SK-N-SH (cell line): Measurements from ENCODE around the gene ZNF532. TPM values are rescaled to one million over a fixed set of nuclear protein-coding genes. Genes with fewer than 3 reads are reported as not detected.

ENCODE experiments used
- CTCF ChIA-PET: fragments of 300-600, 350-600 bp; formaldehyde crosslinking; extraction: SDS; loops from one replicate; lab custom pipeline; 2021; lab: Yijun Ruan, JAX
- POLR2A ChIA-PET: fragments of 350-600 bp; sonication (Branson Sonifier 250); formaldehyde crosslinking; extraction: SDS; loops from one replicate; lab custom pipeline; 2020; ENCODE audit warnings: antibody characterized with exemption, inconsistent platforms; lab: Yijun Ruan, JAX
- DNase-seq: peaks from one replicate; pipeline ENCODE4 v3.0.0; 2012
- H2AFZ ChIP-seq: fragments of 200-600 bp; sonication (generic); 2 replicates; pipeline ENCODE4 v1.8.1; 2016; ENCODE audit warnings: antibody characterized with exemption, mild to moderate bottlenecking, low read depth
- H3F3A ChIP-seq: fragments of 200-600 bp; sonication (generic); replicated peaks from 2 replicates; pipeline ENCODE3; 2016; ENCODE audit warnings: antibody characterized with exemption, mild to moderate bottlenecking; ENCODE audit not compliant: insufficient read depth
- H3K27ac ChIP-seq, 2 experiments: fragments of 200-500 bp in 1 of 2; fragments of 200-600 bp in 1 of 2; sonication (Bioruptor generic) in 1 of 2; sonication (generic), shearing (Covaris generic) in 1 of 2; 2 replicates each; pipeline versions ENCODE4 v1.5.1 to v1.6.1; 2014 to 2016; ENCODE audit warnings: low read depth in 2 of 2, inconsistent platforms in 1 of 2, low read length in 1 of 2, mild to moderate bottlenecking in 1 of 2, mixed read lengths in 1 of 2
- H3K27me3 ChIP-seq: fragments of 200-600 bp; sonication (generic), shearing (Covaris generic); 2 replicates; pipeline ENCODE4 v1.6.1; 2016; ENCODE audit warnings: mixed run types; ENCODE audit not compliant: insufficient read depth
- H3K36me3 ChIP-seq, 2 experiments: fragments of 200-500 bp in 1 of 2; fragments of 200-600 bp in 1 of 2; sonication (Bioruptor generic) in 1 of 2; sonication (generic) in 1 of 2; replicated peaks in 1 of 2; 2 replicates each; pipeline versions ENCODE3 to v1.5.1; 2014 to 2016; ENCODE audit warnings: low read length in 1 of 2, mild to moderate bottlenecking in 1 of 2; ENCODE audit not compliant: insufficient read depth in 2 of 2, control insufficient read depth in 1 of 2
- H3K4me1 ChIP-seq, 2 experiments: fragments of 200-500 bp in 1 of 2; fragments of 200-600 bp in 1 of 2; sonication (Bioruptor generic) in 1 of 2; sonication (generic), shearing (Covaris generic) in 1 of 2; 2 replicates each; pipeline versions ENCODE4 v1.5.1 to v1.6.1; 2014 to 2016; ENCODE audit warnings: low read depth in 1 of 2, low read length in 1 of 2, mixed run types in 1 of 2; ENCODE audit not compliant: insufficient read depth in 2 of 2, control insufficient read depth in 1 of 2
- H3K4me2 ChIP-seq: fragments of 200-600 bp; sonication (generic), shearing (Covaris generic); 2 replicates; pipeline ENCODE4 v1.6.1; 2017; ENCODE audit warnings: mixed run types
- H3K4me3 ChIP-seq, 2 experiments: fragments of 200-500 bp in 1 of 2; fragments of 200-600 bp in 1 of 2; sonication (Bioruptor generic) in 1 of 2; sonication (generic), shearing (Covaris generic) in 1 of 2; 2 replicates each; pipeline versions ENCODE4 v1.5.1 to v1.8.1; 2014 to 2016; ENCODE audit warnings: low read depth in 2 of 2, inconsistent platforms in 1 of 2, low read length in 1 of 2, mild to moderate bottlenecking in 1 of 2, mixed read lengths in 1 of 2, moderate library complexity in 1 of 2
- H3K79me2 ChIP-seq: fragments of 200-600 bp; sonication (generic); 2 replicates; pipeline ENCODE4 v1.8.1; 2017; ENCODE audit warnings: mild to moderate bottlenecking; ENCODE audit not compliant: insufficient read depth
- H3K9ac ChIP-seq: fragments of 200-600 bp; sonication (generic); 2 replicates; pipeline ENCODE4 v1.6.1; 2017; ENCODE audit warnings: mixed run types
- H3K9me2 ChIP-seq: fragments of 200-600 bp; sonication (generic); 2 replicates; pipeline ENCODE4 v1.6.1; 2017; ENCODE audit warnings: mixed run types
- H3K9me3 ChIP-seq: fragments of 200-600 bp; sonication (generic); 2 replicates; pipeline ENCODE4 v1.6.1; 2017; ENCODE audit warnings: mixed run types, mild to moderate bottlenecking, moderate library complexity
- H4K20me1 ChIP-seq: fragments of 200-600 bp; sonication (generic); 2 replicates; pipeline ENCODE4 v1.6.1; 2017; ENCODE audit warnings: mild to moderate bottlenecking, mixed run types; ENCODE audit not compliant: insufficient read depth
- CHD2 ChIP-seq: fragments of 150-350 bp; IDR thresholded peaks from 2 replicates; pipeline ENCODE4 v1.6.1; 2018; ENCODE audit warnings: low read length; ENCODE audit not compliant: partially characterized antibody
- EZH2phosphoT487 ChIP-seq: fragments of 200-600 bp; sonication (generic); IDR thresholded peaks from 2 replicates; pipeline ENCODE4 v1.6.1; 2017; ENCODE audit warnings: low read depth, mixed run types, mild to moderate bottlenecking, antibody characterized with exemption, moderate library complexity, borderline replicate concordance
- FOSL2 ChIP-seq: IDR thresholded peaks from 2 replicates; pipeline ENCODE4 v1.4.0; 2012; ENCODE audit warnings: low read depth, mild to moderate bottlenecking, moderate library complexity, borderline replicate concordance
- FOXM1 ChIP-seq: IDR thresholded peaks from 2 replicates; pipeline ENCODE4 v1.4.0; 2012; ENCODE audit warnings: low read depth, mild to moderate bottlenecking
- JUND ChIP-seq: IDR thresholded peaks from 2 replicates; pipeline ENCODE4 v1.4.0; 2012
- MEF2A ChIP-seq: IDR thresholded peaks from 2 replicates; pipeline ENCODE4 v1.4.0; 2012; ENCODE audit warnings: low read depth, borderline replicate concordance
- MXI1 ChIP-seq: IDR thresholded peaks from 2 replicates; pipeline ENCODE4 v1.6.1; 2012; ENCODE audit warnings: mild to moderate bottlenecking, low read depth, low read length, improper control_type of control experiment
- NFIC ChIP-seq: IDR thresholded peaks from 2 replicates; pipeline ENCODE4 v1.4.0; 2012; ENCODE audit warnings: borderline replicate concordance
- NRF1 ChIP-seq: IDR thresholded peaks from 2 replicates; pipeline ENCODE4 v1.6.1; 2012; ENCODE audit warnings: low read depth, mild to moderate bottlenecking, low read length
- POLR2AphosphoS5 ChIP-seq: IDR thresholded peaks from 2 replicates; pipeline ENCODE4 v1.6.1; 2012; ENCODE audit warnings: low read depth, low read length
- RCOR1 ChIP-seq: fragments of 150-350 bp; IDR thresholded peaks from 2 replicates; pipeline ENCODE4 v1.6.1; 2017; ENCODE audit warnings: antibody characterized with exemption, low read length
- REST ChIP-seq: IDR thresholded peaks from 2 replicates; pipeline ENCODE4 v1.6.1; 2012; ENCODE audit warnings: mild to moderate bottlenecking, low read depth, low read length, moderate library complexity
- RFX5 ChIP-seq: IDR thresholded peaks from 2 replicates; pipeline ENCODE4 v1.6.1; 2012; ENCODE audit warnings: mild to moderate bottlenecking, improper control_type of control experiment, low read length
- SIN3A ChIP-seq: IDR thresholded peaks from 2 replicates; pipeline ENCODE4 v1.6.1; 2012; ENCODE audit warnings: low read depth, mild to moderate bottlenecking, low read length, moderate library complexity, borderline replicate concordance
- TEAD4 ChIP-seq: IDR thresholded peaks from 2 replicates; pipeline ENCODE4 v1.4.0; 2012; ENCODE audit warnings: mild to moderate bottlenecking, borderline replicate concordance; ENCODE audit not compliant: insufficient read depth
- ZBTB33 ChIP-seq: IDR thresholded peaks from 2 replicates; pipeline ENCODE4 v1.4.0; 2012; ENCODE audit warnings: low read depth, borderline replicate concordance
- whole genome bisulfite sequencing: methylation state at CpG from one replicate; pipeline ENCODE4 v1.1.6; 2017; ENCODE audit warnings: low lambda C conversion rate; 5-methylcytosine and 5-hydroxymethylcytosine counted together
- polyA plus RNA-seq, 3 experiments: library from polyadenylated mRNA; depleted of rRNA; stranded (reverse); fragments of >200 nt; gene quantifications; 2 replicates each; pipeline ENCODE4 v1.2.3, GENCODE V29; 2012
- TF ChIP-seq, protein P1 (sequence below): IDR thresholded peaks from 2 replicates; pipeline ENCODE4; 2012
- TF ChIP-seq, protein P2 (sequence below): fragments of 150-350 bp; IDR thresholded peaks from 2 replicates; pipeline ENCODE4 v1.6.1; 2017; ENCODE audit warnings: antibody characterized with exemption, low read length, low read depth, borderline replicate concordance

The ZNF532 gene
- polyA plus RNA-seq, 1 of the 3 experiments (the other 2 are of a cell fraction), result 34.7 TPM

DNA sequence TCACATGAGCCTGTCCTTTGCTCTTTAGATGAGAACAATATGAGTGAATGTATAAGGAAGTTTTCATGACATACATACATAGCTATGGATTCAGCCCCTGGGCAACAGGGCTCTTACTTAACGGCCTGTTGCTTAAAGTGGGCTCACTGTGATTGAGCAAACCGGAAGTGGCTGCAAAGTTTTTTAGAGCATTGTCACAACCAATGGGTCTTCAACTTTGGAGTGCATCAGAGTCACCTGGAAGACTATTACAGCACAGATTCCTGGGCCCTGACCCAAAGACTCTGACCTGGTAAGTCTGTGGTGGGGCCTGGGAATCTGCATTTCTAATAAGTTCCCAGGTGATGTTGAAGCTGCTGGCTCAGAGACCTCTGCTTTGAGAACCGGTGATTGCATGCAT is 168.7 kb downstream of the ZNF532 start:
- Histone ChIP-seq H3F3A (no peaks in the 10 kb centered on the region), H3K9me3 (no peaks in the 10 kb centered on the region), H3K4me2 (no peak overlapping the region), H3K4me3 (no peak overlapping the region), H3K4me1 (no peaks in the 10 kb centered on the region), H3K27ac (no peak overlapping the region), H4K20me1 (no peaks in the 10 kb centered on the region), H3K79me2 (no peaks in the 10 kb centered on the region), H3K9ac (no peak overlapping the region), H3K9me2 (no peaks in the 10 kb centered on the region), H3K27me3 (no peaks in the 10 kb centered on the region), H3K36me3 (no peaks in the 10 kb centered on the region), H2AFZ (no peak overlapping the region)
- TF ChIP-seq CHD2, result no peak
- no peak for TF ChIP-seq SIN3A
- TF ChIP-seq EZH2phosphoT487, result no peak
- no peak for TF ChIP-seq MXI1
- TF ChIP-seq MEF2A, result no peak
- TF ChIP-seq JUND, result no peak
- TF ChIP-seq POLR2AphosphoS5, result no peak
- TF ChIP-seq RCOR1, result no peak
- TF ChIP-seq, protein P1, sequence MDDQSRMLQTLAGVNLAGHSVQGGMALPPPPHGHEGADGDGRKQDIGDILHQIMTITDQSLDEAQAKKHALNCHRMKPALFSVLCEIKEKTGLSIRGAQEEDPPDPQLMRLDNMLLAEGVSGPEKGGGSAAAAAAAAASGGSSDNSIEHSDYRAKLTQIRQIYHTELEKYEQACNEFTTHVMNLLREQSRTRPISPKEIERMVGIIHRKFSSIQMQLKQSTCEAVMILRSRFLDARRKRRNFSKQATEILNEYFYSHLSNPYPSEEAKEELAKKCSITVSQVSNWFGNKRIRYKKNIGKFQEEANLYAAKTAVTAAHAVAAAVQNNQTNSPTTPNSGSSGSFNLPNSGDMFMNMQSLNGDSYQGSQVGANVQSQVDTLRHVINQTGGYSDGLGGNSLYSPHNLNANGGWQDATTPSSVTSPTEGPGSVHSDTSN, result no peak
- no peak for TF ChIP-seq NFIC
- no peak for TF ChIP-seq REST
- TF ChIP-seq FOXM1, result no peak
- no peak for TF ChIP-seq TEAD4
- TF ChIP-seq NRF1, result no peak
- no peak for TF ChIP-seq ZBTB33
- TF ChIP-seq, protein P2, sequence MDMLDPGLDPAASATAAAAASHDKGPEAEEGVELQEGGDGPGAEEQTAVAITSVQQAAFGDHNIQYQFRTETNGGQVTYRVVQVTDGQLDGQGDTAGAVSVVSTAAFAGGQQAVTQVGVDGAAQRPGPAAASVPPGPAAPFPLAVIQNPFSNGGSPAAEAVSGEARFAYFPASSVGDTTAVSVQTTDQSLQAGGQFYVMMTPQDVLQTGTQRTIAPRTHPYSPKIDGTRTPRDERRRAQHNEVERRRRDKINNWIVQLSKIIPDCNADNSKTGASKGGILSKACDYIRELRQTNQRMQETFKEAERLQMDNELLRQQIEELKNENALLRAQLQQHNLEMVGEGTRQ, result no peak
- TF ChIP-seq RFX5, result no peak
- TF ChIP-seq FOSL2, result no peak
- CTCF ChIA-PET, result interaction anchor here (1.0 to 1.4 kb wide), 5 partner anchors 15 to 269 kb away, joined by 3 to 5 read pairs (median 4); no protein-coding TSS in a partner anchor
- DNase-seq, result no peak
- WGBS, result 69% methylated on average over 3 of the region's 3 CpGs
- POLR2A ChIA-PET, result no interaction called here
